Renal pelvis (tissue), 4 donors: Measurements from ENCODE around the gene QSOX2. TPM values are rescaled to one million over a fixed set of nuclear protein-coding genes. Genes with fewer than 3 reads are reported as not detected.
"Not testable (repeated sequence)": the region's sequence is repeated elsewhere in the genome, so short reads cannot be mapped to it uniquely, and the experiment has no call there.

Experiments
- DNase-seq: peaks from one replicate; pipeline ENCODE4 v3.0.0-alpha.2; 2013
- polyA plus RNA-seq, 3 donors: library from polyadenylated mRNA; unstranded; fragments of 120-200 nt; gene quantifications; one replicate each; pipeline ENCODE4 v1.2.1, GENCODE V29; 2013; ENCODE audit not compliant: insufficient read length in 3 of 3

QSOX2 gene
- polyA plus RNA-seq, 3 donors, result 17.4 to 19.2 (median 18.8) TPM

- peak; percentile 65 for DNase-seq
These were observed 21.9 kb upstream of the QSOX2 start for GRCh38 chr9:136267261-136268111.

- not testable (repeated sequence) for DNase-seq
These were observed 21.0 kb upstream of the QSOX2 start for GRCh38 chr9:136266641-136267040.

- no peak for DNase-seq
These were observed 20.1 kb upstream of the QSOX2 start for GRCh38 chr9:136265561-136266355.

GRCh38 chr9:136264441-136265405, 19.1 kb upstream of the QSOX2 start:
- DNase-seq, result no peak

GRCh38 chr9:136264031-136264430, 18.4 kb upstream of the QSOX2 start:
- DNase-seq, result no peak

- no peak for DNase-seq
These were observed 17.1 kb upstream of the QSOX2 start for GRCh38 chr9:136262671-136263178.

GRCh38 chr9:136261686-136262430, 16.2 kb upstream of the QSOX2 start:
- no peak for DNase-seq

- DNase-seq, result no peak
These were observed 15.4 kb upstream of the QSOX2 start for GRCh38 chr9:136260936-136261472.

GRCh38 chr9:136260521-136260920, 14.9 kb upstream of the QSOX2 start:
- no peak for DNase-seq

- no peak for DNase-seq
These were observed 14.2 kb upstream of the QSOX2 start for GRCh38 chr9:136259836-136260235.

- no peak for DNase-seq
These were observed 13.9 kb upstream of the QSOX2 start for GRCh38 chr9:136259517-136259813.

GRCh38 chr9:136258786-136259516, 13.3 kb upstream of the QSOX2 start:
- no peak for DNase-seq

- DNase-seq, result no peak
These were observed 12.7 kb upstream of the QSOX2 start for GRCh38 chr9:136258299-136258625.

- DNase-seq, result no peak
These were observed 12.0 kb upstream of the QSOX2 start for GRCh38 chr9:136257381-136258298.

- DNase-seq, result no peak
These were observed 10.6 kb upstream of the QSOX2 start for GRCh38 chr9:136255896-136256890.

GRCh38 chr9:136255166-136255538, 9.5 kb upstream of the QSOX2 start:
- DNase-seq, result no peak

GRCh38 chr9:136254381-136255165, 9.0 kb upstream of the QSOX2 start:
- no peak for DNase-seq
